KBM-7 (cell line): ENCODE measurements around the gene FMN2.
A peak's percentile ranks its signal among the peaks of the same experiment; 100 is the strongest.

ENCODE experiments used
- DNase-seq: peaks from one replicate; pipeline ENCODE4 v3.0.0-alpha.2; 2015
- in situ Hi-C: fragments of 300-500 bp; cut with MboI; formaldehyde crosslinking; loops from 2 replicates; pipeline ENCODE4 v1.14.3; 2020; ENCODE audit warnings: low sequenced_read_pairs, low pct_unique_long_range_greater_than_20kb, mixed read lengths

The FMN2 gene

GRCh38 chr1:240091614-240092300, at the start of gene FMN2:
FMN2 (plus strand) TSS chr1:240091883; CDS start chr1:240092110, 227 bp downstream.
- DNase-seq, result peak; percentile 32
- in situ Hi-C loops, result no loop called here

- in situ Hi-C loops, result no loop called here
- DNase-seq, result no peak
Observed at GRCh38 chr1:240044620-240045019, 47.1 kb upstream of the FMN2 start.

- no peak for DNase-seq
- in situ Hi-C loops, result no loop called here
Observed at GRCh38 chr1:240046000-240046399, 45.7 kb upstream of the FMN2 start.

- in situ Hi-C loops, result no loop called here
- DNase-seq, result no peak
Observed at GRCh38 chr1:240054109-240054701, 37.5 kb upstream of the FMN2 start.

GRCh38 chr1:240055936-240056335, 35.7 kb upstream of the FMN2 start:
- no peak for DNase-seq
- in situ Hi-C loops, result no loop called here

- in situ Hi-C loops, result no loop called here
- no peak for DNase-seq
Observed at GRCh38 chr1:240056350-240056749, 35.3 kb upstream of the FMN2 start.

- in situ Hi-C loops, result no loop called here
- DNase-seq, result no peak
Observed at GRCh38 chr1:240058049-240058448, 33.6 kb upstream of the FMN2 start.

- DNase-seq, result no peak
- in situ Hi-C loops, result no loop called here
Observed at GRCh38 chr1:240068961-240069360, 22.7 kb upstream of the FMN2 start.

- DNase-seq, result no peak
- in situ Hi-C loops, result no loop called here
Observed at GRCh38 chr1:240070188-240070587, 21.5 kb upstream of the FMN2 start.

GRCh38 chr1:240073097-240073496, 18.6 kb upstream of the FMN2 start:
- in situ Hi-C loops, result no loop called here
- DNase-seq, result no peak

- no peak for DNase-seq
- in situ Hi-C loops, result no loop called here
Observed at GRCh38 chr1:240074422-240074821, 17.3 kb upstream of the FMN2 start.

GRCh38 chr1:240074908-240075307, 16.8 kb upstream of the FMN2 start:
- in situ Hi-C loops, result no loop called here
- DNase-seq, result no peak

- in situ Hi-C loops, result no loop called here
- no peak for DNase-seq
Observed at GRCh38 chr1:240084337-240084736, 7.3 kb upstream of the FMN2 start.

- in situ Hi-C loops, result no loop called here
- DNase-seq, result no peak
Observed at GRCh38 chr1:240084749-240085148, 6.9 kb upstream of the FMN2 start.

GRCh38 chr1:240086726-240087125, 5.0 kb upstream of the FMN2 start:
- DNase-seq, result no peak
- in situ Hi-C loops, result no loop called here

GRCh38 chr1:240090014-240090413, 1.7 kb upstream of the FMN2 start:
- DNase-seq, result no peak
- in situ Hi-C loops, result no loop called here

- in situ Hi-C loops, result no loop called here
- no peak for DNase-seq
Observed at GRCh38 chr1:240090957-240091600, 604 bp upstream of the FMN2 start.

- in situ Hi-C loops, result no loop called here
- no peak for DNase-seq
Observed at GRCh38 chr1:240092301-240093119, 827 bp downstream of the FMN2 start.

GRCh38 chr1:240093120-240093961, 1.7 kb downstream of the FMN2 start:
- in situ Hi-C loops, result no loop called here
- DNase-seq, result no peak
